Astrocyte (in vitro differentiated cells and primary cell): ENCODE measurements around the gene DCBLD1.

Experiments
- EZH2 ChIP-seq: IDR thresholded peaks from 2 replicates; pipeline ENCODE4 v1.6.1; 2012; ENCODE audit warnings: mild to moderate bottlenecking, low read length, inconsistent platforms; ENCODE audit not compliant: insufficient read depth
- TF ChIP-seq, protein P1 (sequence below): IDR thresholded peaks from 2 replicates; pipeline ENCODE4 v1.5.1; 2011; ENCODE audit warnings: low read depth, mild to moderate bottlenecking, inconsistent platforms, low read length, moderate library complexity; ENCODE audit not compliant: insufficient read depth

DNA sequence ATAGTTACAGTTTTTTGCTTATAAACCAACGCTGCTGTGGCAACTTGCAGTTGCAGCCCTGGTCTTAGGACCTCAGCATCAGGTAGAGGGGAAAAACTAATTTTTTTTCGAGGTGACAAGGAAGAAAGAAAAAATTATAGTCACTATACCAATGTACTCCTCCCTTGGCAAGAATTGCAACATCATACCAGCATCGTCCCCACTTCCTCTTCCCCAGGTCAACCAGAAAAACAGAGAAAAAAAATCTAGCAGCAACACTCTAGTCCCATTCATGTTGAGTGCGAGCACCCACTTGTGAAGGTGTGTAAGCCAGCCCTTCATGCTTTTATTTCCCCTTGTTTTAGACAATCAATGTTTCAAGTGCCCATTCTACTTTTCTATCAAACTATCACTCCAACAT is 13.1 kb upstream of the DCBLD1 start:
- no peak for TF ChIP-seq EZH2
- TF ChIP-seq, protein P1, sequence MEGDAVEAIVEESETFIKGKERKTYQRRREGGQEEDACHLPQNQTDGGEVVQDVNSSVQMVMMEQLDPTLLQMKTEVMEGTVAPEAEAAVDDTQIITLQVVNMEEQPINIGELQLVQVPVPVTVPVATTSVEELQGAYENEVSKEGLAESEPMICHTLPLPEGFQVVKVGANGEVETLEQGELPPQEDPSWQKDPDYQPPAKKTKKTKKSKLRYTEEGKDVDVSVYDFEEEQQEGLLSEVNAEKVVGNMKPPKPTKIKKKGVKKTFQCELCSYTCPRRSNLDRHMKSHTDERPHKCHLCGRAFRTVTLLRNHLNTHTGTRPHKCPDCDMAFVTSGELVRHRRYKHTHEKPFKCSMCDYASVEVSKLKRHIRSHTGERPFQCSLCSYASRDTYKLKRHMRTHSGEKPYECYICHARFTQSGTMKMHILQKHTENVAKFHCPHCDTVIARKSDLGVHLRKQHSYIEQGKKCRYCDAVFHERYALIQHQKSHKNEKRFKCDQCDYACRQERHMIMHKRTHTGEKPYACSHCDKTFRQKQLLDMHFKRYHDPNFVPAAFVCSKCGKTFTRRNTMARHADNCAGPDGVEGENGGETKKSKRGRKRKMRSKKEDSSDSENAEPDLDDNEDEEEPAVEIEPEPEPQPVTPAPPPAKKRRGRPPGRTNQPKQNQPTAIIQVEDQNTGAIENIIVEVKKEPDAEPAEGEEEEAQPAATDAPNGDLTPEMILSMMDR: no peak
